Thyroid gland (tissue), 4 donors: ENCODE results near the gene ZNF354C.

Source experiments
- CTCF ChIP-seq, 6 experiments: fragments of 200-600 bp in 3 of 6; fragments of 450-650 bp in 3 of 6; sonication (generic) in 3 of 6; IDR thresholded peaks; one replicate each; pipeline ENCODE4 v1.5.1; 2016 to 2019; ENCODE audit warnings: antibody characterized with exemption in 6 of 6, mild to moderate bottlenecking in 2 of 6, inconsistent platforms in 1 of 6, moderate library complexity in 1 of 6
- POLR2A ChIP-seq, 2 donors: fragments of 450-650 bp; IDR thresholded peaks; one replicate each; pipeline ENCODE4 v1.6.1; 2017; ENCODE audit warnings: antibody characterized with exemption in 2 of 2, mild to moderate bottlenecking in 2 of 2, moderate library complexity in 1 of 2

- TF ChIP-seq POLR2A (IDR thresholded peaks at IDR 0.05) = no peak
- TF ChIP-seq CTCF (IDR thresholded peaks at IDR 0.05) = no peak
Observed at GRCh38 chr5:179115845-179116524, 55.8 kb downstream of the ZNF354C start.
